Endothelial cell of hepatic sinusoid (primary cell): ENCODE data around the gene PLAU.

Source experiments
- in situ Hi-C: cut with HindIII; loops from 2 replicates; pipeline ENCODE4 v1.10.0; 2017; ENCODE audit warnings: low sequenced_read_pairs

The PLAU gene

GRCh38 chr10:73944356-73945100 lies 33.6 kb downstream of the PLAU start:
- in situ Hi-C loops, result no loop called here

- in situ Hi-C loops, result no loop called here
Observed at GRCh38 chr10:73946253-73947145, 35.6 kb downstream of the PLAU start.

- in situ Hi-C loops, result no loop called here
Observed at GRCh38 chr10:73948947-73949633, 38.2 kb downstream of the PLAU start.

GRCh38 chr10:73950155-73950948 lies 39.4 kb downstream of the PLAU start:
- in situ Hi-C loops, result no loop called here

- in situ Hi-C loops, result no loop called here
Observed at GRCh38 chr10:73953665-73954064, 42.7 kb downstream of the PLAU start.

GRCh38 chr10:73954737-73955136 lies 43.8 kb downstream of the PLAU start:
- in situ Hi-C loops, result no loop called here

- in situ Hi-C loops, result no loop called here
Observed at GRCh38 chr10:73955719-73956118, 44.8 kb downstream of the PLAU start.

- in situ Hi-C loops, result no loop called here
Observed at GRCh38 chr10:73956476-73957359, 45.8 kb downstream of the PLAU start.

- in situ Hi-C loops, result loop anchor here (5.0 kb wide), 1 partner anchor 77 kb away; no protein-coding TSS in a partner anchor
Observed at GRCh38 chr10:73959484-73960243, 48.7 kb downstream of the PLAU start.

GRCh38 chr10:73962386-73962785 lies 51.5 kb downstream of the PLAU start:
- in situ Hi-C loops, result loop anchor here (5.0 kb wide), 1 partner anchor 80 kb away; no protein-coding TSS in a partner anchor

GRCh38 chr10:73963533-73963932 lies 52.6 kb downstream of the PLAU start:
- in situ Hi-C loops, result loop anchor here (5.0 kb wide), 1 partner anchor 81 kb away; no protein-coding TSS in a partner anchor

GRCh38 chr10:73964743-73965142 lies 53.8 kb downstream of the PLAU start:
- in situ Hi-C loops, result loop anchor here (5.0 kb wide), 3 partner anchors 48 to 108 kb away; no protein-coding TSS in a partner anchor

GRCh38 chr10:73965267-73965889 lies 54.4 kb downstream of the PLAU start:
- in situ Hi-C loops, result loop anchor here (5.0 kb wide), 2 partner anchors 47 to 107 kb away; no protein-coding TSS in a partner anchor

GRCh38 chr10:73965890-73966768 lies 55.2 kb downstream of the PLAU start:
- in situ Hi-C loops, result loop anchor here (5.0 kb wide), 2 partner anchors 46 to 106 kb away; no protein-coding TSS in a partner anchor

GRCh38 chr10:73967022-73967429 lies 56.1 kb downstream of the PLAU start:
- in situ Hi-C loops, result loop anchor here (5.0 kb wide), 2 partner anchors 45 to 105 kb away; no protein-coding TSS in a partner anchor
